WERI-Rb-1 (cell line): Measurements from ENCODE around the gene PRKCE.

Source experiments
- DNase-seq: peaks from one replicate; pipeline ENCODE4 v3.0.0-alpha.2; 2020
- H3K27ac ChIP-seq: fragments of 250-450 bp; sonication (Bioruptor Pico); 2 replicates; pipeline ENCODE4 v1.5.1; 2020; ENCODE audit warnings: mild to moderate bottlenecking, moderate library complexity
- H3K27me3 ChIP-seq: fragments of 250-450 bp; sonication (Bioruptor Pico); 2 replicates; pipeline ENCODE4 v1.5.1; 2021; ENCODE audit warnings: mild to moderate bottlenecking, low read depth, moderate library complexity; ENCODE audit not compliant: insufficient read depth, severe bottlenecking
- H3K36me3 ChIP-seq: fragments of 250-450 bp; sonication (Bioruptor Pico); 2 replicates; pipeline ENCODE4 v1.5.1; 2020; ENCODE audit warnings: mild to moderate bottlenecking, moderate library complexity
- H3K4me3 ChIP-seq: 2 replicates; pipeline ENCODE4 v1.5.1; 2011; ENCODE audit warnings: low read depth, mild to moderate bottlenecking, control low read depth, low read length
- H3K9me3 ChIP-seq: fragments of 250-450 bp; sonication (Bioruptor Pico); 2 replicates; pipeline ENCODE4 v1.5.1; 2021; ENCODE audit warnings: mild to moderate bottlenecking, moderate library complexity; ENCODE audit not compliant: severe bottlenecking
- CTCF ChIP-seq: IDR thresholded peaks from 2 replicates; pipeline ENCODE4 v1.5.1; 2011; ENCODE audit warnings: low read depth, mild to moderate bottlenecking, control low read depth, inconsistent platforms, low read length

Gene PRKCE

GRCh38 chr2:46010925-46011490 lies 359.5 kb downstream of the PRKCE start:
- Histone ChIP-seq H3K27ac (no peak overlapping the region), H3K9me3 (no peaks in the 10 kb centered on the region), H3K36me3 (no peaks in the 10 kb centered on the region), H3K4me3 (no peak overlapping the region), H3K27me3 (no peaks in the 10 kb centered on the region)
- DNase-seq, result no peak
- TF ChIP-seq CTCF, result peak; percentile 39

- Histone ChIP-seq H3K4me3 (no peak overlapping the region), H3K9me3 (no peaks in the 10 kb centered on the region), H3K36me3 (no peaks in the 10 kb centered on the region), H3K27me3 (no peaks in the 10 kb centered on the region), H3K27ac (no peak overlapping the region)
- DNase-seq, result no peak
- no peak for TF ChIP-seq CTCF
Measured at GRCh38 chr2:46012618-46013240, 361.3 kb downstream of the PRKCE start.

- no peak for DNase-seq
- no peak overlapping the region for H3K4me3 ChIP-seq
- no peaks in the 10 kb centered on the region for H3K27me3 ChIP-seq
- no peaks in the 10 kb centered on the region for H3K36me3 ChIP-seq
- TF ChIP-seq CTCF, result no peak
- no peak overlapping the region for H3K27ac ChIP-seq
- no peaks in the 10 kb centered on the region for H3K9me3 ChIP-seq
Measured at GRCh38 chr2:46013726-46014125, 362.3 kb downstream of the PRKCE start.

GRCh38 chr2:46014911-46015654 lies 363.6 kb downstream of the PRKCE start:
- H3K4me3 ChIP-seq, result no peak overlapping the region
- TF ChIP-seq CTCF, result no peak
- H3K36me3 ChIP-seq, result no peaks in the 10 kb centered on the region
- no peaks in the 10 kb centered on the region for H3K27me3 ChIP-seq
- H3K27ac ChIP-seq, result no peak overlapping the region
- no peak for DNase-seq
- H3K9me3 ChIP-seq, result no peaks in the 10 kb centered on the region

- no peaks in the 10 kb centered on the region for H3K9me3 ChIP-seq
- no peak for DNase-seq
- no peaks in the 10 kb centered on the region for H3K36me3 ChIP-seq
- TF ChIP-seq CTCF, result no peak
- no peak overlapping the region for H3K4me3 ChIP-seq
- H3K27me3 ChIP-seq, result no peaks in the 10 kb centered on the region
- H3K27ac ChIP-seq, result no peak overlapping the region
Measured at GRCh38 chr2:46015671-46016070, 364.2 kb downstream of the PRKCE start.
